Measurements from ENCODE around the gene DMD.

DMD gene

GRCh38 chrX:31258166-31258565 is 1953.2 kb downstream of the DMD start:
- no peak for DNase-seq (ENCODE audit: low read depth in 1 of 2, low spot score in 1 of 2)

GRCh38 chrX:31255310-31256033 is 1955.9 kb downstream of the DMD start:
- no peak for DNase-seq (ENCODE audit: low read depth in 1 of 2, low spot score in 1 of 2)

DNA sequence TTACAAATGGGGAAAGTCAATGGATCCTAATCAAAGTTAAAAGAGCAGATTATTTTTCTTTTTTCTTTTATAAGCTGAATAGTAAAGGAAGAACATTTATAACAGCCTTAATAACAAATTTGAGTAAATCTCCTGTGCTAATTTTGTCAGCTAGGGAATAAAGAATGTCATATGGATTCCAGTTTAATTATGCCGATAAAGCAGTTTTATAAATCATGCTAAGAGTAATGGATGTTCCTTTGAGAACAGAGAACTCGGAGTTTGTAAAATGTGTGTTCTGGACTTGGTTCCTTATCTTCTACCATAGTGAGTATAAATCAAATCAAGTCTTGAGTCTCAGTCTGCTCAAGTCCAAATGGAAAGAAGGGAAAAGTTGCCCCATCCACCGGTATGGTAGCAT is 1959.2 kb downstream of the DMD start:
- DNase-seq (ENCODE audit: low read depth in 1 of 2, low spot score in 1 of 2), result no peak

- DNase-seq (ENCODE audit: low read depth in 1 of 2, low spot score in 1 of 2), result no peak
Measured at GRCh38 chrX:31251336-31251735, 1960.0 kb downstream of the DMD start.

DNA sequence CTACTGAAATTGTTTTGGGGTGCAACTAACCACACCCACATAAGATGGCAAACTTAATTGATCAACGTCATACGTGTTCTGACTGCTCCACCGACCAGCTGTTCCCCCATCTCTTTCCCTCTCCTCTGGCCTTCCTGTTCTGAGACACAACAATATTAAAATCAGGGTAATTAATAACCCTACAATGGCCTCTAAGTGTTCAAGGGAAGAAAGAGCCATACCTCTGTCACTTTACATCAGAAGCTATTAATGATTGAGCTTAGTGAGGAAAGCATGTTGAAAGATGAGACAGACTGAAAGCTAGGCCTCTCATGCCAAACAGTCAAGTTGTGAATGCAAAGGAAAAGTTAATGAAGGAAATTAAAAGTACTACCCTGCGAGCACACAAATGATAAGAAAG is 1965.6 kb downstream of the DMD start:
- no peak for DNase-seq (ENCODE audit: low read depth in 1 of 2, low spot score in 1 of 2)

GRCh38 chrX:31243804-31244203 is 1967.5 kb downstream of the DMD start:
- DNase-seq (ENCODE audit: low read depth in 1 of 2, low spot score in 1 of 2), result no peak

GRCh38 chrX:31240982-31241381 is 1970.4 kb downstream of the DMD start:
- no peak for DNase-seq (ENCODE audit: low read depth in 1 of 2, low spot score in 1 of 2)

GRCh38 chrX:31237189-31237588 is 1974.2 kb downstream of the DMD start:
- no peak for DNase-seq (ENCODE audit: low read depth in 1 of 2, low spot score in 1 of 2)

DNA sequence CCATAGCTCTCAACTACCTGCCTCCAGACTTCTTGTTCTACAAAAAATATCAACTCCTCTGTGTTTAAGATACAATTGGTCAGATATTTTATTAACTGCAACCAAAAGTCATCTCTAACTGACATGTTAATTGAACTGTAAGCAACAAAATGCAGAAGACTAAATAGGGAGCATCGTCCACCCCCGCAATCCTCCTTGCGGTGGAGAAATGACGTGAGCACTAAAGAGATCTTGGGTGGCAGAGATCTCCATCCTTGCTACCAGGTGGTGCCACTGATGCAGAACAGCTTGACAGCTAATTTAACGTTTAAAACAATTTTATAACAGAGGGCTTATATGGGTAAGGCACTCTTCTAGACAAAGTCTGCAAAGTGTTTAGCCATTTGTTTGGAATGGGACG is 1975.1 kb downstream of the DMD start:
- no peak for DNase-seq (ENCODE audit: low read depth in 1 of 2, low spot score in 1 of 2)

DNA sequence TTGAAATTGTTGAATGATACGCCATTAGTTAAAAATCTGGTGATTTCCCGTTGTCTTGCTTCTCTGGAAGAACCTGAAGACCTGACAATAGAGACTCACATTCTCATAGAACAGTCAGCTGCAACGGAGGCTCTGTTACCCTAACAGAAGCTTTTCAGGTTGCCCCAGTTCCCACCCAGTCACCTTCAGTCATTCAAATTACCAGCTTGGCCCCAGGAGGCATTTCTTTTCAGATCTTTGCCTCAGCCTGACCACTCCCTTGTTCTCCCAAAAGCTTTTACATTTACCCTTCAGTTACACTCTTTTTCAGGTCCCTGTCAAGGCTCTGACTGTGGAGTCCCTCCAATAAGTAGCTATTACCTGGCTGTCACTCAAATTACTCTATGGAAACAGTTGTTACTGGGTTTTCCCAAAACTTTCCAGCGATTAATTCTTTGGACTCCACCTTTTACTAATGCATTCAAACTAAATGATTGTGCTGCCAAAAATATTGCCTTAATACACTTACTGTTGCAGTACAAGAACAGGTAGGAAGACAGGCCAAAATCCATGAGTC is 1977.3 kb downstream of the DMD start:
- DNase-seq (ENCODE audit: low read depth in 1 of 2, low spot score in 1 of 2), result no peak

DNA sequence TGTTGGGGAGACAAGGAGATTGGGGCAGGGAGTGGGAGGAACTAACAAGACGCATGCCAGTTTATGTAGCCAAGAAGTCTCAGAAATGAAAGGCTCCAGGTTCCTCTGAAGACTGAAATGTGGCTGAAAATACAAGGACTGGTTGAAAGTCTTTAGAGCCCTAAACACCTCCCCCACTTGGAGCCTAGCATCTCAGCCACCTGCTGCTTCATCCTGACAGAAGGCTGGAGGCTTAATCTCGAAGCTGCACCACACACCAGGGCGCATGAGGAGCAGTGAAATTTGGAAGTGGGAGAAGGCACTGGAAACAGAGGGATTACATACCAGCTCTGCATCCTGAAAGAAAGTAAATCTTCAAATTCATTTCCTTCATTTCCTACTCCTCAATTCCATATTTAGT is 1978.8 kb downstream of the DMD start:
- no peak for DNase-seq (ENCODE audit: low read depth in 1 of 2, low spot score in 1 of 2)

GRCh38 chrX:31228909-31229308 is 1982.4 kb downstream of the DMD start:
- DNase-seq (ENCODE audit: low read depth in 1 of 2, low spot score in 1 of 2), result no peak

DNA sequence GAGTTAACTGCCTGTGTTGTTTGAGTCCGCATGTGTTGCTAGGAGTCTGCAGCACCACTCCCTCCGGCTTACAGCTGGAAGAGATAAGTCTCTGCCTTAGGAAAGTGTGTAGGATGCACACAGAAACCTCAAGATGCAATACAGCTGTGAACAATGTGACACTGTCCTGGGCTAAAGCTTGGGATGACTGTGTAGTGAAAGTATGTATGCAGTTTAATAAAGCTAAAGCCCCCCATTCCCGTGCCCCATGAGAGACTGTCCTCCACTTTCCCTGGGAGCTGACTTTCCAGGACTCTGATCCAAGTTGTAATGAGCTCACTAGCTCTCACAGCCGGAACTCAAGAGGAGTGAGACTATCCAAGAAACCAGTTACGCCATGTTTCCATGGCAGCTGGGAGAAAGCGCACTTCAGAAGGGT is 1982.9 kb downstream of the DMD start:
- DNase-seq (ENCODE audit: low read depth in 1 of 2, low spot score in 1 of 2), result no peak

- DNase-seq (ENCODE audit: low read depth in 1 of 2, low spot score in 1 of 2), result no peak
Measured at GRCh38 chrX:31227250-31227649, 1984.1 kb downstream of the DMD start.

DNA sequence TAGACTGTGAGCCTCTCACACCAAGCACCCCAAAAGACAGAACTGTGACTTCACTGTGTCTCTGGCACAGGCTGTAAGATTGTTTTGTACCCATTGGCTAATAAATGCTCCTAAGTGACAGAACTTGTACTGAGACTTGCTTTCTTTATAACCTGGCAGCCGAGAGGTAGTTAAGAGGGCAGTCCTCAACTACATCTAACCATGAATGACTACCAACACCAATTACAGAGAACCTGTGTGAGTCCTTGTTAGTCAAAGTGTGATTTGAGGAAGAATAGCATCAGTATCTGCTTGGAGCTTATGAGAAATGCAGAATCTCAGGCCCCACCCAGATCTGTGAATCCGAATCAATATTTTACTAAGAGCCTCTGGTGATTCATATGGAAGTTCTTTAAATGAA is 1985.5 kb downstream of the DMD start:
- no peak for DNase-seq (ENCODE audit: low read depth in 1 of 2, low spot score in 1 of 2)

DNA sequence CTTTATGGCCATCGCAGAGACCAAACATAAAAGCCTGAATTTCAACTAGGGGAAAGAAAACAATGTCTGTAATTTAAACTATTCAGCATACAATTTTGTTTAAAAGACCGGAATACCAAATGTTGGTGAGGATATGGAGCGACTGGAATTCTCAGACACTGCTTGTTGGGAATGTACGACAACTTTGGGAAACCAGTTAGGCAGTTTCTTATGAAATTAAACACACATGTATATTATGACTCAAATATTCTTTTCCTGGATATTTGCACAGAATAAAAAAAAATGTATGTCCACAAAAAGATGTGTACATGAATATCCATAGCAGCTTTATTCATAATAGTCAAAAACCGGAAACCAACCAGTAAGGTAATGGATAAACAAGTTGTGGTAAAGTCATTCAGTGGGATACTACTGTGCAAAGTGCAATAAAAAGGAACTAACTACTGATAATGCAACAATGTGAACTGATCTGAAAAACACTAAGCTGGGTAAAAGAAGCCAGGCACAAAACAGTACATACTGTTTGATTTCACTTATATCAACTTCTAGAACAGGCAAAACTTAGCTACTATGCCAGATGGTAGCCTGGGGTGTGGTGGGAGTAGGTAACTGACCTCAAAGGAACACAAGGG is 1986.9 kb downstream of the DMD start:
- DNase-seq (ENCODE audit: low read depth in 1 of 2, low spot score in 1 of 2), result no peak

GRCh38 chrX:31223817-31224216 is 1987.5 kb downstream of the DMD start:
- DNase-seq (ENCODE audit: low read depth in 1 of 2, low spot score in 1 of 2), result no peak

- no peak for DNase-seq (ENCODE audit: low read depth in 1 of 2, low spot score in 1 of 2)
Measured at GRCh38 chrX:31222946-31223345, 1988.4 kb downstream of the DMD start.

- no peak for DNase-seq (ENCODE audit: low read depth in 1 of 2, low spot score in 1 of 2)
Measured at GRCh38 chrX:31219174-31219573, 1992.2 kb downstream of the DMD start.

DNA sequence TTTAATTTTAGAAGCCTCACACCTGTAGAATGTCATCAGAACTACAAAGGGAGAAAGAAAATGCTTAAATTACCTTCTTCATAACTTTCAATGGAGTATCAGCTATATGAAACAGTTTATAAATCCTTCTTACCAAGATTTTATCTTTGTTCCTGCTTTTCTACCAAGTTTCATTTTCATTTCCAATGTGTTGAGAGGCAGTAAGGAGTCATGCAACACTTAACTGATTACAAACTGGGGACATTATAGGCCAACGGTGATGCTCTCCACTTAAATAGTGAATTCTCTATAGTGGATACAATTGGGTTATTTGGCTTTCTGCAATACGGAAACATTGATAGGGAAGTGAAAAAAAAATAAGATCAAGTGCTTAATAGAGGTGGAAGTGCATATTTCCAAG is 1994.3 kb downstream of the DMD start:
- DNase-seq (ENCODE audit: low read depth in 1 of 2, low spot score in 1 of 2), result no peak

DNA sequence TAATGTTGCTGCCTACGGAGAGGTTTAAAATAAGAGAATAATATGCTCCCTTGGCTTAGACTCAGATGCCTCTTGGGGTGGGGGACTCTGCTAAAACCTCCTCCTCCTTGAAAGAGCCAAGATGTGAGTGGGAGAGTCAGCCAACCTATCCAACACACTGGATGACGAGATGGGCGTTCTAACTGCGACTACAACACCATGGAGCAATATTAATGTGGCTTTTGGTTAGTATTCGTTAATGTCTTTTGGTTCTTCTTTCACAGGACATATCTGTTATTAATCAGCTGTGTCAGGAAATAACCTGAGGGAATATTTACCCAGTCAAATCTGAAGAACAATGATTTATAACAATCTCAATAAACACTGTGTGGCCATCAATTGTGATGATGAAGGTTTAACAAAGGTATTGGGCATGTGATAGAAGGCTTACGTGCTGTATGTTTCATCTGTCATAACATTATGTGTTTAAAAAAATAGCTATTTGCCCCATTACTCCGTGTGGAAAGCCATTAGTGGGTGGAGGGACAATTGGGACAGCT is 1996.0 kb downstream of the DMD start:
- no peak for DNase-seq (ENCODE audit: low read depth in 1 of 2, low spot score in 1 of 2)

- no peak for DNase-seq (ENCODE audit: low read depth in 1 of 2, low spot score in 1 of 2)
Measured at GRCh38 chrX:31213941-31214340, 1997.4 kb downstream of the DMD start.
